Tibial nerve (tissue), 4 donors: ENCODE data around the gene OMP. TPM values are rescaled to one million over a fixed set of nuclear protein-coding genes. Genes with fewer than 3 reads are reported as not detected.

Source experiments
- DNase-seq, 2 donors: peaks; one replicate each; pipeline ENCODE4 v3.0.0-alpha.2; 2019; ENCODE audit warnings: low spot score in 2 of 2
- H3K27ac ChIP-seq, 4 donors: fragments of 200-600 bp; sonication (generic) in 3 of 4; one replicate each; pipeline ENCODE4 v1.5.1; 2017 to 2019; ENCODE audit warnings: mild to moderate bottlenecking in 1 of 4
- H3K27me3 ChIP-seq, 2 donors: fragments of 200-600 bp; sonication (generic) in 1 of 2; one replicate each; pipeline versions ENCODE4 v1.5.1 to v1.6.0; 2017 to 2019
- H3K36me3 ChIP-seq, 3 donors: fragments of 200-600 bp; sonication (generic); one replicate each; pipeline ENCODE4 v1.5.1; 2018 to 2019
- H3K4me1 ChIP-seq, 4 donors: fragments of 200-600 bp; sonication (generic) in 3 of 4; one replicate each; pipeline ENCODE4 v1.5.1; 2017 to 2019
- H3K4me3 ChIP-seq, 4 donors: fragments of 200-600 bp; sonication (generic) in 3 of 4; one replicate each; pipeline ENCODE4 v1.5.1; 2017 to 2019; ENCODE audit warnings: mild to moderate bottlenecking in 1 of 4, moderate library complexity in 1 of 4
- H3K9me3 ChIP-seq, 4 donors: fragments of 200-600 bp; sonication (generic) in 3 of 4; one replicate each; pipeline ENCODE4 v1.5.1; 2017 to 2019
- EP300 ChIP-seq, 2 donors: sonication (generic); formaldehyde crosslinking; IDR thresholded peaks; one replicate each; pipeline ENCODE4 v1.6.1; 2017; ENCODE audit warnings: antibody characterized with exemption in 2 of 2, mild to moderate bottlenecking in 1 of 2
- POLR2A ChIP-seq, 2 donors: fragments of 450-650 bp; IDR thresholded peaks; one replicate each; pipeline ENCODE4 v1.6.1; 2017; ENCODE audit warnings: antibody characterized with exemption in 2 of 2, mild to moderate bottlenecking in 2 of 2, moderate library complexity in 2 of 2
- WGBS, 2 donors: methylation state at CpG; one replicate each; pipeline ENCODE4 v1.1.5; 2018; 5-methylcytosine and 5-hydroxymethylcytosine counted together
- total RNA-seq, 4 donors: library from RNA; depleted of rRNA; stranded (reverse); fragments of >200 nt; gene quantifications; one replicate each; pipeline ENCODE4 v1.1.0, GENCODE V29; 2016
- TF ChIP-seq, protein P1 (sequence below), 5 experiments: fragments of 200-600 bp in 3 of 5; fragments of 450-650 bp in 2 of 5; sonication (generic) in 3 of 5; IDR thresholded peaks; one replicate each; pipeline ENCODE4 v1.5.1; 2016 to 2019; ENCODE audit warnings: antibody characterized with exemption in 5 of 5, mild to moderate bottlenecking in 3 of 5, moderate library complexity in 2 of 5

OMP gene
- total RNA-seq, 4 donors from 2014 or later = 9.9 TPM; not detected in 3

- H3K36me3 ChIP-seq = peaks cover 0 to 28% (median 0%) of the 10 kb centered on the region in 3 donors
- 90 to 91% methylated on average over 14 of the region's 14 CpGs for WGBS, 2 donors
- H3K27ac ChIP-seq = no peak overlapping the region
- TF ChIP-seq EP300 (IDR thresholded peaks at IDR 0.05) (no peak), POLR2A (IDR thresholded peaks at IDR 0.05) (no peak)
- TF ChIP-seq, protein P1, sequence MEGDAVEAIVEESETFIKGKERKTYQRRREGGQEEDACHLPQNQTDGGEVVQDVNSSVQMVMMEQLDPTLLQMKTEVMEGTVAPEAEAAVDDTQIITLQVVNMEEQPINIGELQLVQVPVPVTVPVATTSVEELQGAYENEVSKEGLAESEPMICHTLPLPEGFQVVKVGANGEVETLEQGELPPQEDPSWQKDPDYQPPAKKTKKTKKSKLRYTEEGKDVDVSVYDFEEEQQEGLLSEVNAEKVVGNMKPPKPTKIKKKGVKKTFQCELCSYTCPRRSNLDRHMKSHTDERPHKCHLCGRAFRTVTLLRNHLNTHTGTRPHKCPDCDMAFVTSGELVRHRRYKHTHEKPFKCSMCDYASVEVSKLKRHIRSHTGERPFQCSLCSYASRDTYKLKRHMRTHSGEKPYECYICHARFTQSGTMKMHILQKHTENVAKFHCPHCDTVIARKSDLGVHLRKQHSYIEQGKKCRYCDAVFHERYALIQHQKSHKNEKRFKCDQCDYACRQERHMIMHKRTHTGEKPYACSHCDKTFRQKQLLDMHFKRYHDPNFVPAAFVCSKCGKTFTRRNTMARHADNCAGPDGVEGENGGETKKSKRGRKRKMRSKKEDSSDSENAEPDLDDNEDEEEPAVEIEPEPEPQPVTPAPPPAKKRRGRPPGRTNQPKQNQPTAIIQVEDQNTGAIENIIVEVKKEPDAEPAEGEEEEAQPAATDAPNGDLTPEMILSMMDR (IDR thresholded peaks at IDR 0.05) = no peak
- no peaks in the 10 kb centered on the region for H3K27me3 ChIP-seq
- DNase-seq = no peak
- no peaks in the 10 kb centered on the region for H3K9me3 ChIP-seq
- H3K4me3 ChIP-seq = no peak overlapping the region
- H3K4me1 ChIP-seq = peaks cover 0 to 13% (median 5%) of the 10 kb centered on the region in 4 donors
These were observed 2.2 kb upstream of the OMP start for GRCh38 chr11:77100166-77101042.

DNA sequence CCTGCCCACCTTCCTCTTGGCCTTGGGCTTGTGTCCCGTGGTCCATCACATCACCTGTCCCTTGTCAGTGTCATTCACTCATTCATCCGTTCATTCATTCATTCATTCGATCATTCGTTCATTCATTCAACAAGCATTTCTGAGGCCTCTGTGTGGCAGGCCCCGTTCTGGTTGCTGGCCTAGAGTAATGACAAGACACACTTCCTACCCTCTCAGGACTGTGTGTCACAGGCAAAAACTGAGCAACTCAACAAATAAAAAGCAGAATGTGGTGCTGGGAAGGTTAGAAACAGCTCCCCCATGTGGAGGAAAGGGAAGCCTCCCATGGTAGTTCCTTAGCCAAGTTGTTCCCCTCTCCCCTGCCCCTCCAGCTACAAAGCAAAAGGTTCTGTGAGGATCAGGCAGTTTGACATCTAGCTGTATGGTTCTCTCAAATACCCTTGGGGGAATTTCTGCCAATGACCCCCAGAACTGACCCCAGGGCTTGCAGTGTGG, 1.6 kb upstream of the OMP start:
- Histone ChIP-seq H3K4me3 (no peak overlapping the region), H3K27me3 (no peaks in the 10 kb centered on the region), H3K36me3 (peaks cover 0 to 26% (median 0%) of the 10 kb centered on the region in 3 donors), H3K4me1 (peaks cover 0 to 11% (median 3%) of the 10 kb centered on the region in 4 donors), H3K9me3 (no peaks in the 10 kb centered on the region), H3K27ac (no peak overlapping the region)
- TF ChIP-seq, protein P1 (IDR thresholded peaks at IDR 0.05) = peak in 2 of 5 experiments; percentile 12 to 20
- TF ChIP-seq POLR2A (IDR thresholded peaks at IDR 0.05) = no peak
- 90 to 91% methylated on average over 5 of the region's 5 CpGs for WGBS, 2 donors
- DNase-seq = no peak

DNA sequence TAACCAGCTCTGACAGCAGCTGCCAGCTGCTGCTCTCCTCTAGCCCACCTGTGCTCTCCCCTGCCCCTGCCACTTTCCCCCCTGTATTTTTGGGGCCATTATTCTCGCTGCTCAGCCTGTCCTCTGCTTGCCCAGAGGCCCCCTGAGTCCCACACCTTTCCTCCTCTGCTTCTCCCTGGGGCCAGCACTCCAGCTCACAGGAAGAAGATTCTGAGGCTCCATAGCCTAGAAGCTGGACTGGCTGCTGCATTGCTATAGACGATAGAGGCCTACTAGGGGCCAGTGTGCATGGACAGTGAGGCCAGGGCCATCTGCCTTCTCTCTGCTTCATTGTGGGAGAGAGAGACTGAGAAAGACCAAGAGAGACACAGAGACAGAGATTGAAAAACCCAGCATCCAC, 679 bp downstream of the OMP start:
- peaks cover 0 to 27% (median 15%) of the 10 kb centered on the region in 4 donors for H3K4me1 ChIP-seq

GRCh38 chr11:77104727-77105126, 2.1 kb downstream of the OMP start:
- H3K4me1 ChIP-seq = peaks cover 0 to 39% (median 19%) of the 10 kb centered on the region in 4 donors

More for the DNA sequence above, 679 bp downstream of the OMP start:
- DNase-seq = no peak
- Histone ChIP-seq H3K4me3 (no peak overlapping the region), H3K27me3 (no peaks in the 10 kb centered on the region), H3K27ac (no peak overlapping the region), H3K36me3 (peaks cover 0 to 26% (median 0%) of the 10 kb centered on the region in 3 donors), H3K9me3 (no peaks in the 10 kb centered on the region)
- no peak for TF ChIP-seq POLR2A (IDR thresholded peaks at IDR 0.05)
- no peak for TF ChIP-seq EP300 (IDR thresholded peaks at IDR 0.05)
- 58 to 73% methylated on average over 2 of the region's 2 CpGs for WGBS, 2 donors

GRCh38 chr11:77106321-77106720, 3.7 kb downstream of the OMP start:
- Histone ChIP-seq H3K4me1 (peaks cover 0 to 55% (median 28%) of the 10 kb centered on the region in 4 donors), H3K27me3 (no peaks in the 10 kb centered on the region), H3K27ac (peak overlapping the region in 1 of 4 donors; percentile 26), H3K4me3 (no peak overlapping the region), H3K36me3 (peaks cover 0 to 26% (median 0%) of the 10 kb centered on the region in 3 donors), H3K9me3 (no peaks in the 10 kb centered on the region)
- TF ChIP-seq EP300 (IDR thresholded peaks at IDR 0.05) = no peak
- TF ChIP-seq POLR2A (IDR thresholded peaks at IDR 0.05) = no peak
- TF ChIP-seq, protein P1 (IDR thresholded peaks at IDR 0.05) = no peak
- WGBS, 2 donors = 59 to 76% methylated on average over 5 to 7 of the region's 7 CpGs
- DNase-seq = no peak

More at GRCh38 chr11:77104727-77105126, 2.1 kb downstream of the OMP start:
- TF ChIP-seq EP300 (IDR thresholded peaks at IDR 0.05) (no peak), POLR2A (IDR thresholded peaks at IDR 0.05) (no peak)
- TF ChIP-seq, protein P1 (IDR thresholded peaks at IDR 0.05) = no peak
- no peaks in the 10 kb centered on the region for H3K9me3 ChIP-seq
- no peak overlapping the region for H3K27ac ChIP-seq
- H3K4me3 ChIP-seq = no peak overlapping the region
- no peak for DNase-seq
- no peaks in the 10 kb centered on the region for H3K27me3 ChIP-seq
- 76 to 77% methylated on average over 6 to 8 of the region's 8 CpGs for WGBS, 2 donors
- H3K36me3 ChIP-seq = peaks cover 0 to 26% (median 0%) of the 10 kb centered on the region in 3 donors
